ENCODE data around the gene XPR1. TPM values are rescaled to one million over a fixed set of nuclear protein-coding genes. Genes with fewer than 3 reads are reported as not detected.

The XPR1 gene
- total RNA-seq, 4 donors from 2014 or later, result 6.8 to 23.1 (median 17.2) TPM

DNA sequence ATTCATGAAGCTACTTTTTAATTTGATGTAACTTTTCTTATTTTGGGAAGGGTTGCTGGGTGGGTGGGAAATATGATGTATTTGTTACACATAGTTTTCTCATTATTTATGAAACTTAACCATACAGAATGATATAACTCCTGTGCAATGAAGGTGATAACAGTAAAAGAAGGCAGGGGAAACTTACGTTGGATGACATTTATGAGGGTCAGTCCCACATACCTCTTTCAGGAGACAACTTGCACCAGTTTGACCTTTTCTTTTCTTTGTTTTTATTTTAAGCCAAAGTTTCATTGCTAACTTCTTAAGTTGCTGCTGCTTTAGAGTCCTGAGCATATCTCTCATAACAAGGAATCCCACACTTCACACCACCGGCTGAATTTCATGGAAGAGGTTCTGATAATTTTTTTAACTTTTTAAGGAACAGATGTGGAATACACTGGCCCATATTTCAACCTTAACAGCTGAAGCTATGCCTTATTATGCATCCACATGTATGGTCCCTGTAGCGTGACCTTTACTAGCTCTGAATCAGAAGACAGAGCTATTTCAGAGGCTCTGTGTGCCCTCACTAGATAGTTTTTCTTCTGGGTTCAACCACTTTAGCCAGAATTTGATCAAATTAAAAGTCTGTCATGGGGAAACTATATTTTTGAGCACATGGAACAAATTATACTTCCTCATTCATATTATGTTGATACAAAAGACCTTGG, 252.9 kb downstream of the XPR1 start:
- DNase-seq, result no peak
- 87 to 93% methylated on average over 3 of the region's 3 CpGs for WGBS, 2 donors
- Histone ChIP-seq H3K27me3 (no peaks in the 10 kb centered on the region), H3K27ac (no peak overlapping the region), H3K9me3 (no peaks in the 10 kb centered on the region), H3K36me3 (peaks cover 0 to 43% (median 4%) of the 10 kb centered on the region in 3 donors), H3K4me1 (no peaks in the 10 kb centered on the region), H3K4me3 (no peak overlapping the region)
- intact Hi-C loops (cut with DNase I), result no loop called here
- TF ChIP-seq, protein P1, sequence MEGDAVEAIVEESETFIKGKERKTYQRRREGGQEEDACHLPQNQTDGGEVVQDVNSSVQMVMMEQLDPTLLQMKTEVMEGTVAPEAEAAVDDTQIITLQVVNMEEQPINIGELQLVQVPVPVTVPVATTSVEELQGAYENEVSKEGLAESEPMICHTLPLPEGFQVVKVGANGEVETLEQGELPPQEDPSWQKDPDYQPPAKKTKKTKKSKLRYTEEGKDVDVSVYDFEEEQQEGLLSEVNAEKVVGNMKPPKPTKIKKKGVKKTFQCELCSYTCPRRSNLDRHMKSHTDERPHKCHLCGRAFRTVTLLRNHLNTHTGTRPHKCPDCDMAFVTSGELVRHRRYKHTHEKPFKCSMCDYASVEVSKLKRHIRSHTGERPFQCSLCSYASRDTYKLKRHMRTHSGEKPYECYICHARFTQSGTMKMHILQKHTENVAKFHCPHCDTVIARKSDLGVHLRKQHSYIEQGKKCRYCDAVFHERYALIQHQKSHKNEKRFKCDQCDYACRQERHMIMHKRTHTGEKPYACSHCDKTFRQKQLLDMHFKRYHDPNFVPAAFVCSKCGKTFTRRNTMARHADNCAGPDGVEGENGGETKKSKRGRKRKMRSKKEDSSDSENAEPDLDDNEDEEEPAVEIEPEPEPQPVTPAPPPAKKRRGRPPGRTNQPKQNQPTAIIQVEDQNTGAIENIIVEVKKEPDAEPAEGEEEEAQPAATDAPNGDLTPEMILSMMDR (IDR thresholded peaks at IDR 0.05), result no peak
- no peak for TF ChIP-seq POLR2A (IDR thresholded peaks at IDR 0.05)

DNA sequence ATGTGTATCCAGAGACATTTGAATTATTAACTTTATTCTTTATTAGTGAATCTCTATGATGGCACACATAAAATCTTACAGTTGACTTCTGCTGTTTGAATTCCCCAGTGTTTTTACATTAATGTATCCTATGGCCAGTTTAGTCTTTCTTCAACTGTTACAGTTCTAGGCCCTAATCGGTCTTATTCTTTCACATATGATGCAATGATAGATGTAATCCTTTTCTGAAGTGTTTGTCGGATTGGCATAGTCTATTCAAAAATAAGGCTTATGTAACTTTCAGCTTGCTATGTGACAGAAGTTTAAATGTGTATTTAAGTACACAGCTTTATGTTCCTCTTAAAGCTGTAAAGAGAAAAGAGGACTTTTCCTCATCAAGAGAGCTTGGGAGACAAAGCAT, 254.5 kb downstream of the XPR1 start:
- H3K36me3 ChIP-seq, result peaks cover 0 to 27% (median 0%) of the 10 kb centered on the region in 3 donors
- DNase-seq, result no peak
- 75 to 86% methylated on average over 2 of the region's 2 CpGs for WGBS, 2 donors
- intact Hi-C loops (cut with DNase I), result no loop called here
- H3K9me3 ChIP-seq, result no peaks in the 10 kb centered on the region
- no peak for TF ChIP-seq POLR2A (IDR thresholded peaks at IDR 0.05)
- TF ChIP-seq, protein P1 (IDR thresholded peaks at IDR 0.05), result no peak
- H3K27me3 ChIP-seq, result no peaks in the 10 kb centered on the region
- no peak overlapping the region for H3K4me3 ChIP-seq
- no peak overlapping the region for H3K27ac ChIP-seq
- no peaks in the 10 kb centered on the region for H3K4me1 ChIP-seq

DNA sequence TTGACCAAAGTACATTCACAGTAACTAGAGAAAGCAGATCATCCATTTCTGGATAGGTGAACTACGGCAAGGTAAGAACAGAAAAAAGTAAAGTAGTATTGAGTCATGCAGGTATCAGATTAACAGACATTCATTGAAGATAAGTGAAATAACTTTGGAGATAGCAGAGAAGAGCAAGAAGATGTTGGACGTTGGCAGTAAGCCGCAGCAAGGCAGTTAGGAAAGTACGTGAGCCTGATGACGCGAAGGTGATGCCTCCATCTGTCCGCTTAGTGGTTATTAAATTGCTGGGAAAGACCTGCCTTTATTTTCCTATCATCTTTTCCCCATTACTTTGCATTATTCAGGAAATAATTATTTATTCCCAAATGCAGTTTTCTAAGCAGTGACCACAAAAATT, 256.0 kb downstream of the XPR1 start:
- H3K27me3 ChIP-seq, result no peaks in the 10 kb centered on the region

DNA sequence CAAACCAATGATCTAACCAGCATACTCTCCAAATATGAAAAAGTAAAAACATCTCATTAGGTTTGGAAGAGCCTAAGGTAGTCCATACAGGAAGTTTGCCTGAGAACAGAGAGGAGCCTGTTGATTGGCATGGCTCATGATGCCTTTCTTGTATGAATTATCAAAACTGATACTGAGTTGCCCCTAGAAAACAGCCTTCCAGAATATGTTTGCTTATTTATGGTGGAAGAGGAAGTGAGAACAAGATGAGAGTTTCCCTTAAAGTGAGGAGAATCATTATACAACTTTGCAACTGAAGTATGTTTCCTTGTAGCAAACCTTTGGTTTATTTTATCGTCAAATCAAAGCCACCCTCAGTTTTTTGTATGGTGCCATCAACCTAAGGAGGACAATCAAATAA, 257.0 kb downstream of the XPR1 start:
- intact Hi-C loops (cut with DNase I), result no loop called here

More for the DNA sequence above, 256.0 kb downstream of the XPR1 start:
- Histone ChIP-seq H3K27ac (no peak overlapping the region), H3K9me3 (no peaks in the 10 kb centered on the region), H3K4me1 (no peaks in the 10 kb centered on the region), H3K36me3 (peaks cover 0 to 26% (median 0%) of the 10 kb centered on the region in 3 donors), H3K4me3 (no peak overlapping the region)
- TF ChIP-seq POLR2A (IDR thresholded peaks at IDR 0.05), result no peak
- TF ChIP-seq, protein P1 (IDR thresholded peaks at IDR 0.05), result no peak
- 96 to 97% methylated on average over 7 of the region's 7 CpGs for WGBS, 2 donors
- DNase-seq, result no peak
- intact Hi-C loops (cut with DNase I), result no loop called here

DNA sequence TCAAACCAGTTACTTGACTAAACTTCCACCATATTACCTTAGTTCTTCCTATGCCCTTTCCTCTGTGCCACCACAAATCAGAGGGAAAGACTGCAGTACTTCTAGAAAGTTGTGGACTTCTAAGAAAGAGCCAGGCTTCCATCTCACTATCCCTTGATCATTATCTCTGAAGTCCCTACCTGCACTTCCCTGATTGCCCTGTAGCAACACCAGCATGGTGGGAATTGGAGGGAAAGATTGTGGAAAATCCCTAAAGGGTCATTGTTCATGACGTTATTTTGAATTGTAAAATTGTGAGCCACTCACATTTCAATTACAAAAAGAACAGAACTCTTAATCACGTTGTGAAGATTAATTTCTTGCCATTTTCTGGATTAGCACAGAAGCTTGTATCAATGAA, 257.5 kb downstream of the XPR1 start:
- Histone ChIP-seq H3K9me3 (no peaks in the 10 kb centered on the region), H3K27ac (no peak overlapping the region), H3K4me1 (no peaks in the 10 kb centered on the region), H3K4me3 (no peak overlapping the region), H3K36me3 (peaks cover 0 to 18% (median 0%) of the 10 kb centered on the region in 3 donors), H3K27me3 (no peaks in the 10 kb centered on the region)
- intact Hi-C loops (cut with DNase I), result no loop called here
- WGBS, 2 donors, result 77 to 79% methylated on average over 2 of the region's 2 CpGs
- TF ChIP-seq, protein P1 (IDR thresholded peaks at IDR 0.05), result no peak
- no peak for TF ChIP-seq POLR2A (IDR thresholded peaks at IDR 0.05)
- DNase-seq, result no peak

More for the DNA sequence above, 257.0 kb downstream of the XPR1 start:
- Histone ChIP-seq H3K9me3 (no peaks in the 10 kb centered on the region), H3K36me3 (peaks cover 0 to 23% (median 0%) of the 10 kb centered on the region in 3 donors), H3K27me3 (no peaks in the 10 kb centered on the region), H3K27ac (no peak overlapping the region), H3K4me1 (no peaks in the 10 kb centered on the region), H3K4me3 (no peak overlapping the region)
- 75 to 96% methylated on average over 1 of the region's 1 CpG for WGBS, 2 donors
- DNase-seq, result no peak
- TF ChIP-seq POLR2A (IDR thresholded peaks at IDR 0.05), result no peak
